Tibial nerve (tissue), 4 donors: ENCODE results near the gene MAP2K1. TPM values are rescaled to one million over a fixed set of nuclear protein-coding genes. Genes with fewer than 3 reads are reported as not detected.
A peak's percentile ranks its signal among the peaks of the same experiment; 100 is the strongest.

ENCODE experiments used
- DNase-seq, 2 donors: peaks; one replicate each; pipeline ENCODE4 v3.0.0-alpha.2; 2019; ENCODE audit warnings: low spot score in 2 of 2
- H3K27ac ChIP-seq, 4 donors: fragments of 200-600 bp; sonication (generic) in 3 of 4; one replicate each; pipeline ENCODE4 v1.5.1; 2017 to 2019; ENCODE audit warnings: mild to moderate bottlenecking in 1 of 4
- H3K27me3 ChIP-seq, 2 donors: fragments of 200-600 bp; sonication (generic) in 1 of 2; one replicate each; pipeline versions ENCODE4 v1.5.1 to v1.6.0; 2017 to 2019
- H3K36me3 ChIP-seq, 3 donors: fragments of 200-600 bp; sonication (generic); one replicate each; pipeline ENCODE4 v1.5.1; 2018 to 2019
- H3K4me1 ChIP-seq, 4 donors: fragments of 200-600 bp; sonication (generic) in 3 of 4; one replicate each; pipeline ENCODE4 v1.5.1; 2017 to 2019
- H3K4me3 ChIP-seq, 4 donors: fragments of 200-600 bp; sonication (generic) in 3 of 4; one replicate each; pipeline ENCODE4 v1.5.1; 2017 to 2019; ENCODE audit warnings: mild to moderate bottlenecking in 1 of 4, moderate library complexity in 1 of 4
- H3K9me3 ChIP-seq, 4 donors: fragments of 200-600 bp; sonication (generic) in 3 of 4; one replicate each; pipeline ENCODE4 v1.5.1; 2017 to 2019
- CTCF ChIP-seq, 5 experiments: fragments of 200-600 bp in 3 of 5; fragments of 450-650 bp in 2 of 5; sonication (generic) in 3 of 5; IDR thresholded peaks; one replicate each; pipeline ENCODE4 v1.5.1; 2016 to 2019; ENCODE audit warnings: antibody characterized with exemption in 5 of 5, mild to moderate bottlenecking in 3 of 5, moderate library complexity in 2 of 5
- EP300 ChIP-seq, 2 donors: sonication (generic); formaldehyde crosslinking; IDR thresholded peaks; one replicate each; pipeline ENCODE4 v1.6.1; 2017; ENCODE audit warnings: antibody characterized with exemption in 2 of 2, mild to moderate bottlenecking in 1 of 2
- POLR2A ChIP-seq, 2 donors: fragments of 450-650 bp; IDR thresholded peaks; one replicate each; pipeline ENCODE4 v1.6.1; 2017; ENCODE audit warnings: antibody characterized with exemption in 2 of 2, mild to moderate bottlenecking in 2 of 2, moderate library complexity in 2 of 2
- WGBS, 2 donors: methylation state at CpG; one replicate each; pipeline ENCODE4 v1.1.5; 2018; 5-methylcytosine and 5-hydroxymethylcytosine counted together
- total RNA-seq, 4 donors: library from RNA; depleted of rRNA; stranded (reverse); fragments of >200 nt; gene quantifications; one replicate each; pipeline ENCODE4 v1.1.0, GENCODE V29; 2016

Gene MAP2K1
- total RNA-seq, 4 donors from 2014 or later = 30.2 to 64.8 (median 41.4) TPM

- TF ChIP-seq EP300 (IDR thresholded peaks at IDR 0.05) (no peak), POLR2A (IDR thresholded peaks at IDR 0.05) (no peak), CTCF (IDR thresholded peaks at IDR 0.05) (no peak)
- Histone ChIP-seq H3K4me1 (peaks cover 0 to 37% (median 16%) of the 10 kb centered on the region in 4 donors), H3K27me3 (no peaks in the 10 kb centered on the region), H3K4me3 (peak overlapping the region; percentile 74 to 97 (median 82)), H3K36me3 (peaks cover 3 to 45% (median 27%) of the 10 kb centered on the region in 3 donors), H3K27ac (peak overlapping the region; percentile 82 to 95 (median 92)), H3K9me3 (no peaks in the 10 kb centered on the region)
- DNase-seq = no peak
- 1% methylated on average over 12 of the region's 12 CpGs for WGBS, 2 donors
Observed at GRCh38 chr15:66503780-66504562, 117.3 kb downstream of the MAP2K1 start.

GRCh38 chr15:66504563-66505429 is 118.1 kb downstream of the MAP2K1 start, which contains the start of the genes RPL4 and ZWILCH:
RPL4 (minus strand) TSS chr15:66504855; CDS start chr15:66504790, 65 bp downstream.
ZWILCH (plus strand) TSS chr15:66505326; CDS start chr15:66505339, 13 bp downstream.
- H3K4me1 ChIP-seq = peaks cover 0 to 37% (median 16%) of the 10 kb centered on the region in 4 donors
- 0 to 1% methylated on average over 45 to 46 of the region's 46 CpGs for WGBS, 2 donors
- peak; percentile 53 to 69 for DNase-seq
- TF ChIP-seq POLR2A (IDR thresholded peaks at IDR 0.05) (peak; percentile 84 to 86), EP300 (IDR thresholded peaks at IDR 0.05) (peak; percentile 71 to 94), CTCF (IDR thresholded peaks at IDR 0.05) (peak in 3 of 5 experiments; percentile 21 to 45 (median 31))
- no peaks in the 10 kb centered on the region for H3K27me3 ChIP-seq
- H3K27ac ChIP-seq = peak within 1 kb of the TSS; percentile 82 to 95 (median 92)
- H3K36me3 ChIP-seq = peaks cover 3 to 40% (median 18%) of the 10 kb centered on the region in 3 donors
- no peaks in the 10 kb centered on the region for H3K9me3 ChIP-seq
- H3K4me3 ChIP-seq = peak within 1 kb of the TSS; percentile 74 to 97 (median 82)

GRCh38 chr15:66505430-66505811 is 118.7 kb downstream of the MAP2K1 start:
- Histone ChIP-seq H3K4me3 (peak overlapping the region; percentile 74 to 97 (median 82)), H3K36me3 (peaks cover 3 to 34% (median 12%) of the 10 kb centered on the region in 3 donors), H3K9me3 (no peaks in the 10 kb centered on the region), H3K27ac (peak overlapping the region; percentile 82 to 95 (median 92)), H3K27me3 (no peaks in the 10 kb centered on the region), H3K4me1 (peaks cover 0 to 37% (median 16%) of the 10 kb centered on the region in 4 donors)
- no peak for TF ChIP-seq CTCF (IDR thresholded peaks at IDR 0.05)
- TF ChIP-seq EP300 (IDR thresholded peaks at IDR 0.05) = no peak
- no peak for TF ChIP-seq POLR2A (IDR thresholded peaks at IDR 0.05)
- 0% methylated on average over 12 to 13 of the region's 13 CpGs for WGBS, 2 donors
- DNase-seq = no peak

GRCh38 chr15:66505818-66506217 is 119.1 kb downstream of the MAP2K1 start:
- no peaks in the 10 kb centered on the region for H3K9me3 ChIP-seq
- no peaks in the 10 kb centered on the region for H3K27me3 ChIP-seq
- 34 to 44% methylated on average over 4 of the region's 4 CpGs for WGBS, 2 donors
- peak overlapping the region; percentile 74 to 97 (median 82) for H3K4me3 ChIP-seq
- H3K36me3 ChIP-seq = peaks cover 0 to 30% (median 8%) of the 10 kb centered on the region in 3 donors
- peaks cover 0 to 37% (median 16%) of the 10 kb centered on the region in 4 donors for H3K4me1 ChIP-seq
- peak overlapping the region in 3 of 4 donors; percentile 89 to 95 (median 95) for H3K27ac ChIP-seq
- no peak for TF ChIP-seq EP300 (IDR thresholded peaks at IDR 0.05)
- DNase-seq = no peak

- H3K27me3 ChIP-seq = no peaks in the 10 kb centered on the region
- H3K36me3 ChIP-seq = peaks cover 0 to 7% (median 0%) of the 10 kb centered on the region in 3 donors
- no peak for TF ChIP-seq EP300 (IDR thresholded peaks at IDR 0.05)
- no peak for TF ChIP-seq CTCF (IDR thresholded peaks at IDR 0.05)
- no peak for TF ChIP-seq POLR2A (IDR thresholded peaks at IDR 0.05)
- no peak for DNase-seq
- 93 to 96% methylated on average over 3 of the region's 3 CpGs for WGBS, 2 donors
- H3K4me1 ChIP-seq = peaks cover 0 to 16% (median 6%) of the 10 kb centered on the region in 4 donors
- H3K9me3 ChIP-seq = no peaks in the 10 kb centered on the region
- H3K27ac ChIP-seq = no peak overlapping the region
- no peak overlapping the region for H3K4me3 ChIP-seq
Observed at GRCh38 chr15:66508293-66508883, 121.7 kb downstream of the MAP2K1 start.
